HG03039 (cell line): ENCODE data around the gene SGO2.
"Not testable (repeated sequence)": the region's sequence is repeated elsewhere in the genome, so short reads cannot be mapped to it uniquely, and the experiment has no call there.

Experiments used
- ATAC-seq: cut with Tn5 transposase; IDR thresholded peaks from one replicate; pipeline ENCODE4 v1.9.1; 2021; ENCODE audit warnings: mild to moderate bottlenecking, moderate library complexity; ENCODE audit not compliant: unreplicated experiment

The SGO2 gene

GRCh38 chr2:200617156-200618053, 91.4 kb downstream of the SGO2 start:
- no peak for ATAC-seq

GRCh38 chr2:200618054-200618419, 92.0 kb downstream of the SGO2 start:
- no peak for ATAC-seq

GRCh38 chr2:200618590-200619021, 92.6 kb downstream of the SGO2 start:
- ATAC-seq, result no peak

- no peak for ATAC-seq
Measured at GRCh38 chr2:200619279-200619678, 93.3 kb downstream of the SGO2 start.

GRCh38 chr2:200620606-200621390, 94.8 kb downstream of the SGO2 start:
- no peak for ATAC-seq

GRCh38 chr2:200622106-200622505, 96.1 kb downstream of the SGO2 start:
- no peak for ATAC-seq

- no peak for ATAC-seq
Measured at GRCh38 chr2:200624026-200624425, 98.0 kb downstream of the SGO2 start.

GRCh38 chr2:200624658-200625057, 98.7 kb downstream of the SGO2 start:
- no peak for ATAC-seq

- ATAC-seq, result no peak
Measured at GRCh38 chr2:200625282-200625681, 99.3 kb downstream of the SGO2 start.

- ATAC-seq, result no peak
Measured at GRCh38 chr2:200625958-200626363, 100.0 kb downstream of the SGO2 start.

- ATAC-seq, result no peak
Measured at GRCh38 chr2:200627110-200627770, 101.2 kb downstream of the SGO2 start.

- not testable (repeated sequence) for ATAC-seq
Measured at GRCh38 chr2:200628461-200628860, 102.5 kb downstream of the SGO2 start.

GRCh38 chr2:200631287-200631686, 105.3 kb downstream of the SGO2 start:
- ATAC-seq, result no peak
